H9 (cell line): ENCODE measurements around the gene MYL3. TPM values are rescaled to one million over a fixed set of nuclear protein-coding genes. Genes with fewer than 3 reads are reported as not detected.

Experiments
- DNase-seq: peaks from one replicate; pipeline ENCODE4 v3.0.0-alpha.2; 2017
- H2AFZ ChIP-seq: one replicate; pipeline ENCODE4 v1.6.1; 2013; ENCODE audit warnings: mild to moderate bottlenecking, low read length, control low read depth, moderate library complexity
- H2AK5ac ChIP-seq: 2 replicates; pipeline ENCODE4 v1.6.1; 2013; ENCODE audit warnings: low read length, control low read depth, mixed read lengths; ENCODE audit not compliant: insufficient read length
- H2BK120ac ChIP-seq: one replicate; pipeline ENCODE4 v1.6.1; 2013; ENCODE audit warnings: low read depth, mild to moderate bottlenecking, low read length, control low read depth, inconsistent platforms; ENCODE audit not compliant: poor library complexity, severe bottlenecking
- H2BK12ac ChIP-seq: 2 replicates; pipeline ENCODE4 v1.6.1; 2013; ENCODE audit warnings: low read length, control low read depth, mixed read lengths, low read depth; ENCODE audit not compliant: insufficient read length
- H2BK15ac ChIP-seq: 2 replicates; pipeline ENCODE4 v1.6.1; 2013; ENCODE audit warnings: low read depth, low read length, control low read depth
- H2BK20ac ChIP-seq: one replicate; pipeline ENCODE4 v1.6.1; 2013; ENCODE audit warnings: low read depth, mild to moderate bottlenecking, low read length, control low read depth, inconsistent platforms; ENCODE audit not compliant: poor library complexity, severe bottlenecking
- H2BK5ac ChIP-seq: 2 replicates; pipeline ENCODE4 v1.6.1; 2013; ENCODE audit warnings: low read length, control low read depth, mixed read lengths; ENCODE audit not compliant: insufficient read length
- H3K14ac ChIP-seq: 2 replicates; pipeline ENCODE4 v1.6.1; 2013; ENCODE audit warnings: low read length, control low read depth; ENCODE audit not compliant: insufficient read depth
- H3K18ac ChIP-seq: 2 replicates; pipeline ENCODE4 v1.6.1; 2013; ENCODE audit warnings: low read depth, mild to moderate bottlenecking, mixed read lengths, low read length, control low read depth; ENCODE audit not compliant: insufficient read length
- H3K23ac ChIP-seq: 2 replicates; pipeline ENCODE4 v1.6.1; 2013; ENCODE audit warnings: low read length, control low read depth, mixed read lengths, low read depth; ENCODE audit not compliant: insufficient read length
- H3K23me2 ChIP-seq: 2 replicates; pipeline ENCODE4 v1.6.1; 2013; ENCODE audit warnings: low read depth, mild to moderate bottlenecking, mixed read lengths, low read length, control low read depth; ENCODE audit not compliant: insufficient read length, poor library complexity, severe bottlenecking
- H3K27ac ChIP-seq: 2 replicates; pipeline ENCODE4 v1.5.1; 2013; ENCODE audit warnings: low read length, control low read depth, mixed read lengths, low read depth; ENCODE audit not compliant: insufficient read length
- H3K27me3 ChIP-seq: 2 replicates; pipeline ENCODE4 v1.6.1; 2013; ENCODE audit warnings: low read length, control low read depth, inconsistent platforms; ENCODE audit not compliant: insufficient read depth
- H3K4ac ChIP-seq: 2 replicates; pipeline ENCODE4 v1.6.1; 2013; ENCODE audit warnings: low read depth, mild to moderate bottlenecking, control low read depth, inconsistent platforms, low read length, moderate library complexity
- H3K4me1 ChIP-seq: 2 replicates; pipeline ENCODE4 v1.6.1; 2013; ENCODE audit warnings: low read length, control low read depth, inconsistent platforms; ENCODE audit not compliant: insufficient read depth
- H3K4me2 ChIP-seq: 2 replicates; pipeline ENCODE4 v1.6.1; 2013; ENCODE audit warnings: low read length, control low read depth, mixed read lengths; ENCODE audit not compliant: insufficient read length, insufficient read depth
- H3K56ac ChIP-seq: 2 replicates; pipeline ENCODE4 v1.6.1; 2013; ENCODE audit warnings: low read depth, mild to moderate bottlenecking, mixed read lengths, low read length, control low read depth; ENCODE audit not compliant: insufficient read length
- H3K79me1 ChIP-seq: 2 replicates; pipeline ENCODE4 v1.6.1; 2013; ENCODE audit warnings: low read depth, mild to moderate bottlenecking, moderate library complexity, low read length, control low read depth, inconsistent platforms; ENCODE audit not compliant: insufficient read depth, poor library complexity, severe bottlenecking
- H3K79me2 ChIP-seq: 2 replicates; pipeline ENCODE4 v1.6.1; 2013; ENCODE audit warnings: low read length, control low read depth, inconsistent platforms; ENCODE audit not compliant: insufficient read depth
- H3K9ac ChIP-seq: 2 replicates; pipeline ENCODE4 v1.6.1; 2013; ENCODE audit warnings: low read length, control low read depth, mixed read lengths; ENCODE audit not compliant: insufficient read length; ENCODE audit errors: extremely low read depth
- H3K9me3 ChIP-seq: one replicate; pipeline ENCODE4 v1.6.1; 2013; ENCODE audit warnings: low read depth, low read length, inconsistent platforms; ENCODE audit not compliant: control insufficient read depth
- H3T11ph ChIP-seq: one replicate; pipeline ENCODE4 v1.6.1; 2013; ENCODE audit warnings: mild to moderate bottlenecking, low read length, control low read depth, inconsistent platforms
- H4K20me1 ChIP-seq: one replicate; pipeline ENCODE4 v1.6.1; 2013; ENCODE audit not compliant: control insufficient read depth, insufficient read length, insufficient read depth
- H4K5ac ChIP-seq: 2 replicates; pipeline ENCODE4 v1.6.1; 2013; ENCODE audit warnings: low read depth, mild to moderate bottlenecking, mixed read lengths, low read length, control low read depth; ENCODE audit not compliant: insufficient read length
- H4K8ac ChIP-seq: replicated peaks from 2 replicates; pipeline ENCODE4 v1.6.1; 2013; ENCODE audit warnings: low read length, control low read depth, mixed read lengths, low read depth; ENCODE audit not compliant: insufficient read length
- H4K91ac ChIP-seq: 2 replicates; pipeline ENCODE4 v1.6.1; 2013; ENCODE audit warnings: low read depth, mild to moderate bottlenecking, moderate library complexity, mixed read lengths, low read length, control low read depth; ENCODE audit not compliant: insufficient read length
- H3K27ac Mint-ChIP-seq, 3 experiments: 2 replicates in 2 of 3; 3 replicates in 1 of 3; pipeline ENCODE4 v1.8.0; 2020 to 2021; ENCODE audit warnings: mixed read lengths in 3 of 3, mild to moderate bottlenecking in 1 of 3, moderate library complexity in 1 of 3
- H3K27me3 Mint-ChIP-seq: 2 replicates; pipeline ENCODE4 v1.8.0; 2021; ENCODE audit warnings: low read depth, mild to moderate bottlenecking, moderate library complexity, mixed read lengths
- H3K36me3 Mint-ChIP-seq, 3 experiments: 2 replicates in 2 of 3; 3 replicates in 1 of 3; pipeline ENCODE4 v1.8.0; 2020 to 2021; ENCODE audit warnings: low read depth in 3 of 3, mixed read lengths in 3 of 3; ENCODE audit not compliant: insufficient read depth in 1 of 3
- H3K4me1 Mint-ChIP-seq, 2 experiments: 2 replicates each; pipeline ENCODE4 v1.8.0; 2020; ENCODE audit warnings: mixed read lengths in 2 of 2
- H3K4me3 Mint-ChIP-seq, 2 experiments: 2 replicates in 1 of 2; 3 replicates in 1 of 2; pipeline ENCODE4 v1.8.0; 2020 to 2021; ENCODE audit warnings: mild to moderate bottlenecking in 2 of 2, mixed read lengths in 2 of 2, moderate library complexity in 1 of 2
- H3K9me3 Mint-ChIP-seq, 2 experiments: 2 replicates in 1 of 2; 3 replicates in 1 of 2; pipeline ENCODE4 v1.8.0; 2020; ENCODE audit warnings: mild to moderate bottlenecking in 2 of 2, mixed read lengths in 2 of 2, moderate library complexity in 1 of 2
- CTCF ChIP-seq: fragments of 200-600 bp; sonication (generic); conservative IDR thresholded peaks from 3 replicates; pipeline ENCODE4 v1.8.0; 2021; ENCODE audit warnings: antibody characterized with exemption, mild to moderate bottlenecking
- WGBS: extraction: QIAGEN DNeasy Blood & Tissue Kit; methylation state at CpG from one replicate; pipeline ENCODE4 v1.1.7; 2013; ENCODE audit warnings: missing lambda C conversion rate, low lambda C conversion rate, mixed read lengths; ENCODE audit not compliant: insufficient read length; ENCODE audit errors: extremely low coverage; 5-methylcytosine and 5-hydroxymethylcytosine counted together
- total RNA-seq: library from RNA; stranded (reverse); gene quantifications from 2 replicates; pipeline ENCODE4 v1.2.1, GENCODE V29; 2021

MYL3 gene
- total RNA-seq, 1 experiment from 2014 or later: 0.24 TPM

- Histone ChIP-seq H2BK12ac (no peak overlapping the region), H4K91ac (no peak overlapping the region), H3K14ac (no peak overlapping the region; the same call in 1 of the 2 replicates), H3K4me2 (no peak overlapping the region), H4K5ac (no peak overlapping the region), H3K79me2 (no peaks in the 10 kb centered on the region), H2AFZ (no peak overlapping the region), H3T11ph (no peak overlapping the region), H3K9me3 (no peaks in the 10 kb centered on the region), H2BK5ac (no peak overlapping the region), H3K23ac (no peak overlapping the region), H2BK20ac (no peak overlapping the region), H3K27ac (no peak overlapping the region), H2AK5ac (no peak overlapping the region), H4K8ac (no peak overlapping the region), H3K18ac (no peak overlapping the region), H2BK15ac (no peak overlapping the region), H3K27me3 (no peaks in the 10 kb centered on the region; the same call in 1 of the 2 replicates), H3K4me1 (no peaks in the 10 kb centered on the region), H3K56ac (no peak overlapping the region), H4K20me1 (no peaks in the 10 kb centered on the region), H3K79me1 (no peaks in the 10 kb centered on the region), H3K4ac (no peak overlapping the region), H3K9ac (no peak overlapping the region), H3K23me2 (no peaks in the 10 kb centered on the region), H2BK120ac (no peak overlapping the region)
- Mint-ChIP-seq H3K27me3 (peaks cover 1% of the 10 kb centered on the region; the same call in 1 of the 2 replicates), H3K36me3 (no peaks in the 10 kb centered on the region), H3K27ac (no peak overlapping the region), H3K4me3 (no peak overlapping the region), H3K4me1 (no peaks in the 10 kb centered on the region), H3K9me3 (no peaks in the 10 kb centered on the region)
- TF ChIP-seq CTCF: no peak
- DNase-seq: no peak
- no CpG with 5 or more reads among the region's 21 CpGs for WGBS
Observed at GRCh38 chr3:46903341-46904302, 40.4 kb upstream of the MYL3 start.
